ENCODE results near the gene MBTD1.

The MBTD1 gene

DNA sequence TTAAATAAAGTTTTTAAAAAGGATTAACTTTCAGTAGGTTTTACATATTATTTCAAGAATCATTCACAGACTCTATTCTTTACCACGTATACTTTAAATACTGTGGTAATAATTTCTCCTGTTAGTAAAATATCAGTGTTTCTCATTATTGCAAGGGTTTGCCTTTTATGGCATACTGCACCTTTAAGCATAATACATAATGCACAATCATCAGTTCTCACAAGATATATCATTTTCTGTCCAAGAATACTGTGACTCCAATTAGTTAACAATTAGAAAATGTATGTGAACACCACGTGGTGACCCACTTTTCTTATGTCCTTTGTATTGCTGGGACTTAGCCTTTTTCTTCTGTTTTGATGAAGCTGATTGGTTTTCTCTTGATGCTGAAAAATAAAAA, 68.0 kb downstream of the MBTD1 start:
- Histone ChIP-seq H2BK120ac (ENCODE audit: insufficient read depth, low read length, poor library complexity) (no peak overlapping the region), H2BK12ac (ENCODE audit: low read length) (no peak overlapping the region), H2AFZ (ENCODE audit: insufficient read depth, low read length, poor library complexity) (no peak overlapping the region), H3K4ac (ENCODE audit: low read depth, low read length) (no peak overlapping the region), H3K4me2 (ENCODE audit: low read length) (no peak overlapping the region), H3K9me3 (ENCODE audit: insufficient read depth, low read depth, low read length) (no peaks in the 10 kb centered on the region), H3K14ac (ENCODE audit: low read length) (no peak overlapping the region), H4K8ac (ENCODE audit: low read depth, low read length) (no peak overlapping the region), H3K18ac (ENCODE audit: low read length) (no peak overlapping the region), H3K23ac (ENCODE audit: low read length) (no peak overlapping the region), H3K36me3 (ENCODE audit: control insufficient read depth in 1 of 2, insufficient read depth in 2 of 2, low read length in 2 of 2) (peaks cover 27 to 29% of the 10 kb centered on the region in 2 experiments), H3K79me2 (ENCODE audit: control insufficient read depth, insufficient read depth, low read length, poor library complexity) (no peaks in the 10 kb centered on the region), H3K27me3 (ENCODE audit: insufficient read depth, low read length) (no peaks in the 10 kb centered on the region), H3K27ac (ENCODE audit: low read depth, low read length) (no peak overlapping the region), H4K12ac (ENCODE audit: low read depth, low read length) (no peak overlapping the region), H2BK5ac (ENCODE audit: low read depth, low read length, poor library complexity) (no peak overlapping the region), H2AK5ac (ENCODE audit: low read length) (no peak overlapping the region), H3K4me3 (ENCODE audit: low read depth, low read length) (no peak overlapping the region), H4K91ac (ENCODE audit: low read depth, low read length) (no peak overlapping the region), H3K79me1 (ENCODE audit: low read length) (no peaks in the 10 kb centered on the region), H3K4me1 (ENCODE audit: control insufficient read depth in 1 of 2, insufficient read depth in 2 of 2, low read length in 2 of 2) (no peaks in the 10 kb centered on the region), H3K9ac (ENCODE audit: low read length) (no peak overlapping the region)
- no CpG with 5 or more reads among the region's 2 CpGs for WGBS (ENCODE audit: extremely low coverage, insufficient coverage, insufficient read length)
- no peak for DNase-seq

DNA sequence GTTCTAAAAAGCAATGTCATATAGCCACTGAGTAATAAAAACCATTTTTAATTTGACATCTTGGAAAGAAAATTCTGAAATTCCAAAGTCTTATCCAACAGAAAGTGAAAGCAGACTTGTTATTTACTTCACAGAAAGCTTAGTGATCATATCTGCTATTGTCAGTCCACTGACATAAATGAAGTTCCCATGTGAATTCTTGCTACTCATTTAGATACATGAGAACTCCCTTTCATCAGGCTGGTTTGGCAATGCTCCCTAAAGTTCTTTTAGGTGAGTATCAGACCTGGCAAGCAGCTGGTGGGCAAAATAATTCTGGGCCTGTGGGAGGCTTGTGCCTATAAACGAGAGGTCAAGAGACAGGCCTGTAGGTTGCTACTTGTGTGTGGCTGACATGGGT, 70.2 kb downstream of the MBTD1 start:
- Histone ChIP-seq H3K4ac (ENCODE audit: low read depth, low read length) (no peak overlapping the region), H3K18ac (ENCODE audit: low read length) (no peak overlapping the region), H3K27me3 (ENCODE audit: insufficient read depth, low read length) (no peaks in the 10 kb centered on the region)

GRCh38 chr17:51189162-51189561, 70.7 kb downstream of the MBTD1 start:
- Histone ChIP-seq H3K23ac (ENCODE audit: low read length) (no peak overlapping the region), H3K4me3 (ENCODE audit: low read depth, low read length) (no peak overlapping the region), H3K4ac (ENCODE audit: low read depth, low read length) (no peak overlapping the region), H3K36me3 (ENCODE audit: control insufficient read depth in 1 of 2, insufficient read depth in 2 of 2, low read length in 2 of 2) (peaks cover 17 to 19% of the 10 kb centered on the region in 2 experiments), H2BK5ac (ENCODE audit: low read depth, low read length, poor library complexity) (no peak overlapping the region), H3K27me3 (ENCODE audit: insufficient read depth, low read length) (no peaks in the 10 kb centered on the region), H4K12ac (ENCODE audit: low read depth, low read length) (no peak overlapping the region), H3K4me1 (ENCODE audit: control insufficient read depth in 1 of 2, insufficient read depth in 2 of 2, low read length in 2 of 2) (peaks cover 0 to 3% of the 10 kb centered on the region in 2 experiments), H2AFZ (ENCODE audit: insufficient read depth, low read length, poor library complexity) (no peak overlapping the region), H2BK12ac (ENCODE audit: low read length) (no peak overlapping the region), H3K18ac (ENCODE audit: low read length) (no peak overlapping the region), H3K9me3 (ENCODE audit: insufficient read depth, low read depth, low read length) (no peaks in the 10 kb centered on the region), H2BK120ac (ENCODE audit: insufficient read depth, low read length, poor library complexity) (no peak overlapping the region), H4K91ac (ENCODE audit: low read depth, low read length) (no peak overlapping the region), H3K79me1 (ENCODE audit: low read length) (no peaks in the 10 kb centered on the region), H2AK5ac (ENCODE audit: low read length) (no peak overlapping the region), H3K9ac (ENCODE audit: low read length) (no peak overlapping the region), H3K4me2 (ENCODE audit: low read length) (no peak overlapping the region), H3K27ac (ENCODE audit: low read depth, low read length) (no peak overlapping the region), H3K14ac (ENCODE audit: low read length) (no peak overlapping the region), H3K79me2 (ENCODE audit: control insufficient read depth, insufficient read depth, low read length, poor library complexity) (no peaks in the 10 kb centered on the region), H4K8ac (ENCODE audit: low read depth, low read length) (no peak overlapping the region)
- no peak for DNase-seq

More for the DNA sequence above, 70.2 kb downstream of the MBTD1 start:
- DNase-seq: no peak
- H4K8ac ChIP-seq (ENCODE audit: low read depth, low read length): no peak overlapping the region
- H3K23ac ChIP-seq (ENCODE audit: low read length): no peak overlapping the region
- no peaks in the 10 kb centered on the region for H3K9me3 ChIP-seq (ENCODE audit: insufficient read depth, low read depth, low read length)
- H2BK120ac ChIP-seq (ENCODE audit: insufficient read depth, low read length, poor library complexity): no peak overlapping the region
- no peak overlapping the region for H2BK5ac ChIP-seq (ENCODE audit: low read depth, low read length, poor library complexity)
- no peak overlapping the region for H4K12ac ChIP-seq (ENCODE audit: low read depth, low read length)
- H2BK12ac ChIP-seq (ENCODE audit: low read length): no peak overlapping the region
- H3K79me1 ChIP-seq (ENCODE audit: low read length): no peaks in the 10 kb centered on the region
- H3K14ac ChIP-seq (ENCODE audit: low read length): no peak overlapping the region
- H2AFZ ChIP-seq (ENCODE audit: insufficient read depth, low read length, poor library complexity): no peak overlapping the region
- H3K4me2 ChIP-seq (ENCODE audit: low read length): no peak overlapping the region
- no peak overlapping the region for H2AK5ac ChIP-seq (ENCODE audit: low read length)
- WGBS (ENCODE audit: extremely low coverage, insufficient coverage, insufficient read length): no CpG with 5 or more reads among the region's 1 CpG
- H4K91ac ChIP-seq (ENCODE audit: low read depth, low read length): no peak overlapping the region
- no peaks in the 10 kb centered on the region for H3K79me2 ChIP-seq (ENCODE audit: control insufficient read depth, insufficient read depth, low read length, poor library complexity)
- H3K4me1 ChIP-seq (ENCODE audit: control insufficient read depth in 1 of 2, insufficient read depth in 2 of 2, low read length in 2 of 2): peaks cover 0 to 3% of the 10 kb centered on the region in 2 experiments
- H3K9ac ChIP-seq (ENCODE audit: low read length): no peak overlapping the region
- H3K27ac ChIP-seq (ENCODE audit: low read depth, low read length): no peak overlapping the region
- no peak overlapping the region for H3K4me3 ChIP-seq (ENCODE audit: low read depth, low read length)
- H3K36me3 ChIP-seq (ENCODE audit: control insufficient read depth in 1 of 2, insufficient read depth in 2 of 2, low read length in 2 of 2): peaks cover 20 to 22% of the 10 kb centered on the region in 2 experiments

GRCh38 chr17:51188271-51188833, 71.5 kb downstream of the MBTD1 start:
- Histone ChIP-seq H3K79me1 (ENCODE audit: low read length) (no peaks in the 10 kb centered on the region), H3K9ac (ENCODE audit: low read length) (no peak overlapping the region), H3K4me3 (ENCODE audit: low read depth, low read length) (no peak overlapping the region), H3K27ac (ENCODE audit: low read depth, low read length) (no peak overlapping the region), H3K79me2 (ENCODE audit: control insufficient read depth, insufficient read depth, low read length, poor library complexity) (no peaks in the 10 kb centered on the region), H3K4me2 (ENCODE audit: low read length) (no peak overlapping the region), H3K14ac (ENCODE audit: low read length) (no peak overlapping the region), H2AK5ac (ENCODE audit: low read length) (no peak overlapping the region), H2BK120ac (ENCODE audit: insufficient read depth, low read length, poor library complexity) (no peak overlapping the region), H4K8ac (ENCODE audit: low read depth, low read length) (no peak overlapping the region), H2BK5ac (ENCODE audit: low read depth, low read length, poor library complexity) (no peak overlapping the region), H2BK12ac (ENCODE audit: low read length) (no peak overlapping the region), H3K4ac (ENCODE audit: low read depth, low read length) (no peak overlapping the region), H3K36me3 (ENCODE audit: control insufficient read depth in 1 of 2, insufficient read depth in 2 of 2, low read length in 2 of 2) (peaks cover 12 to 16% of the 10 kb centered on the region in 2 experiments), H3K4me1 (ENCODE audit: control insufficient read depth in 1 of 2, insufficient read depth in 2 of 2, low read length in 2 of 2) (peaks cover 0 to 3% of the 10 kb centered on the region in 2 experiments), H3K23ac (ENCODE audit: low read length) (no peak overlapping the region), H4K91ac (ENCODE audit: low read depth, low read length) (no peak overlapping the region), H4K12ac (ENCODE audit: low read depth, low read length) (no peak overlapping the region), H3K27me3 (ENCODE audit: insufficient read depth, low read length) (no peaks in the 10 kb centered on the region), H3K9me3 (ENCODE audit: insufficient read depth, low read depth, low read length) (no peaks in the 10 kb centered on the region), H2AFZ (ENCODE audit: insufficient read depth, low read length, poor library complexity) (no peak overlapping the region), H3K18ac (ENCODE audit: low read length) (no peak overlapping the region)
- no peak for DNase-seq
- WGBS (ENCODE audit: extremely low coverage, insufficient coverage, insufficient read length): no CpG with 5 or more reads among the region's 9 CpGs
